ENCODE results near the gene RAB39B. TPM values are rescaled to one million over a fixed set of nuclear protein-coding genes. Genes with fewer than 3 reads are reported as not detected.

Gene RAB39B
- total RNA-seq, 4 donors from 2014 or later, result 0.22 to 1.8 (median 0.87) TPM

DNA sequence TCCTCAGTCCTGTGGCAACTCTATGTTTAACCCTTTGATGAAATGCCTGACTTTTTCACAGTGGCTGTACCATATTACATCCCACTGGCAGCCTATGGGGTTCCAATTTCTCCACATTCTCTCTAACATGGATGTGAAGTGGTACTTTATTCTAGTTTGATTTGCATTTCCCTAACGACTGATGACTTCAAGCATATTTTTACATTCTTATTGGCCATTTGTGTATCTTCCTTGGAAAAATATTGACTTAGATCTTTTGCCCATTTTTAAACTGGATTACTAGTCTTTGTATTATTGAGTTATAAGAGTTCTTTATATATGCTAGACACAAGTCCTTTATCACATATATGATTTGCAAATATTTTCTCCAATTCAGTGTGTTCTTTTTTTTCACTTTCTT is 2.1 kb upstream of the RAB39B start:
- 62 to 82% methylated on average over 1 of the region's 1 CpG for WGBS, 2 donors
- DNase-seq (ENCODE audit: low spot score in 2 of 2), result no peak
- Histone ChIP-seq H3K36me3 (no peaks in the 10 kb centered on the region), H3K9me3 (peaks cover 0 to 12% (median 0%) of the 10 kb centered on the region in 4 donors), H3K4me1 (no peaks in the 10 kb centered on the region), H3K27me3 (no peaks in the 10 kb centered on the region), H3K4me3 (no peak overlapping the region), H3K27ac (no peak overlapping the region)
- TF ChIP-seq POLR2A (IDR thresholded peaks at IDR 0.05) (no peak), CTCF (IDR thresholded peaks at IDR 0.05) (no peak), EP300 (IDR thresholded peaks at IDR 0.05) (no peak)

DNA sequence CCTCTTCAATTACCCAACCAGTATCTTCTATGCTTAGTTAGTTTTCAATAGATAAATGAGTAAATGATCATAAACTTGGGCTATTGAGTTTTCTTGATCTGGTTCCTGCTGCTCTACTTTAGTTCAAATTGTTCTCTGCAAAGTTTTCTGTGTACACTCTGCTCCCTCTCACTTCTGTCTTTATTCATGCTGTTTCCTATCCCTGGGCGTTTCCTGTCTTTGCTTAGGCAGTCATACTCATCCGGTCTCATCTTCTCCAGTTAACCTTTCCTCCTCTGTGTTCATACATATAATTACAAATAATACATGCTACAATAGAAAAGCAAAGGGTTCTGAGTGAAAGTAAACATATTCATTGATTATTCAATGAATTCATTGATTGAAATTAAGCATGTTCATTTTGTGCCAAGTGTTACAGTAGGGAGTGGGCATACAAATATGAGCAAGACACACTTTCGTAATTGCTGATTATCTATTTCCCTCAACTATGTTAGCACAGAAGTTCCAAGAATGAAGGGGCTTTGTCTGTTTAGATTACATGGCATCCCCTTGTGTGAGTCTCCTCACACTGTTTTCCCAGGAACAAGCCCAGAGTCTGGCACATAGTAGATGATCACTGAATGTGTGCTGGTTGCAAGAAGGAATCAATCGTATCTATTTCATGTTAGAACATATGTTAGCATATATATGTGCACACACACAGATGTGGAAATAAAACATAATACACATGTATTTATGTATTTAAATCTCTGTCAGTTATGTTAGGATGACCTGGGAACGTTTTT is 1.1 kb downstream of the RAB39B start:
- WGBS, 2 donors, result 32 to 42% methylated on average over 5 of the region's 5 CpGs
- Histone ChIP-seq H3K27ac (no peak overlapping the region), H3K27me3 (no peaks in the 10 kb centered on the region), H3K4me3 (peak overlapping the region in 2 of 4 donors; percentile 43 to 47), H3K36me3 (no peaks in the 10 kb centered on the region), H3K9me3 (no peaks in the 10 kb centered on the region), H3K4me1 (no peaks in the 10 kb centered on the region)
- no peak for TF ChIP-seq CTCF (IDR thresholded peaks at IDR 0.05)
- no peak for TF ChIP-seq POLR2A (IDR thresholded peaks at IDR 0.05)
- no peak for TF ChIP-seq EP300 (IDR thresholded peaks at IDR 0.05)
- DNase-seq (ENCODE audit: low spot score in 2 of 2), result no peak

DNA sequence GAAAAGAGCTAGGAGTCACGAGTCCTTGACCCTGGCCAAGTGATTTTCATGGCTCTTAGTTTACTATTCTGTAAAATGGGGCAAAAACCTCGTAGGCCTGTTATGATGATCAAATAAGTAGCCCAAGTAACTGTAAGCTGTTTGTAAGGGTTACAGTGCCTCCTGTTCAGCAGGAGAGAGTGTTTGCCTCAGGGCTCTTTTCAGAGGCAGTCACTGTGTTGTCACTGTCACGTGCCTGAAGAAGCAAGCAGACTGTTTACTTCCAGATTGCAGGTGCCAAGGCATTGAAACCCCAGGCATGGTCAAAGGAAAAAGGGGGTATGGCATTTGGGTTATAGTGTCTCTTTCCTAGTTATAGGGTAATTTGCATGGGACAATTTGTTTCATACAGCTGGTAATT is 4.5 kb downstream of the RAB39B start:
- H3K27me3 ChIP-seq, result no peaks in the 10 kb centered on the region
- no peak for DNase-seq (ENCODE audit: low spot score in 2 of 2)
- H3K4me3 ChIP-seq, result no peak overlapping the region
- H3K4me1 ChIP-seq, result no peaks in the 10 kb centered on the region
- H3K9me3 ChIP-seq, result no peaks in the 10 kb centered on the region
- H3K36me3 ChIP-seq, result no peaks in the 10 kb centered on the region
- H3K27ac ChIP-seq, result no peak overlapping the region
- TF ChIP-seq CTCF (IDR thresholded peaks at IDR 0.05) (no peak), EP300 (IDR thresholded peaks at IDR 0.05) (no peak), POLR2A (IDR thresholded peaks at IDR 0.05) (no peak)
- WGBS, 2 donors, result 44 to 69% methylated on average over 3 of the region's 3 CpGs

DNA sequence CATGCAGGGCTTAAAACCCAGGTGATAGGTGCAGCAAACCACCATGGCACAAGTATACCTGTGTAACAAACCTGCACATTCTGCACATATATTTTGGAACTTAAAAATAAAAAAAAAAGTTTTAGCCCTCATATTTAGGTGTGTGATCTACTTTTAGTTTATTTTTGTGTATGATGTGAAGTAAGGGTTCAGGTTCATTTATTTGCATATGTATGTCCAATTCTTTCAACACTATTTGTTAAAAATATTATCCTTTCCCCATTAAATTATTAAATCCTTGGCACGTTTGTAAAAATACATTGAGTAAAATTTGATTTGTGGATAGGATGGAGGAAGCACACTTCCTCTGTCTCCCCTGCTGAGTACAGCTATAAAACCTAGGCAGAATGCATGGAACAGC is 12.9 kb downstream of the RAB39B start:
- no peak overlapping the region for H3K27ac ChIP-seq
- no peak for TF ChIP-seq CTCF (IDR thresholded peaks at IDR 0.05)
- TF ChIP-seq EP300 (IDR thresholded peaks at IDR 0.05), result no peak
- no peak for TF ChIP-seq POLR2A (IDR thresholded peaks at IDR 0.05)
- H3K27me3 ChIP-seq, result no peaks in the 10 kb centered on the region
- H3K4me1 ChIP-seq, result no peaks in the 10 kb centered on the region
- H3K36me3 ChIP-seq, result no peaks in the 10 kb centered on the region
- 47 to 50% methylated on average over 1 of the region's 1 CpG for WGBS, 2 donors
- no peak for DNase-seq (ENCODE audit: low spot score in 2 of 2)
- H3K9me3 ChIP-seq, result no peaks in the 10 kb centered on the region
- H3K4me3 ChIP-seq, result no peak overlapping the region

DNA sequence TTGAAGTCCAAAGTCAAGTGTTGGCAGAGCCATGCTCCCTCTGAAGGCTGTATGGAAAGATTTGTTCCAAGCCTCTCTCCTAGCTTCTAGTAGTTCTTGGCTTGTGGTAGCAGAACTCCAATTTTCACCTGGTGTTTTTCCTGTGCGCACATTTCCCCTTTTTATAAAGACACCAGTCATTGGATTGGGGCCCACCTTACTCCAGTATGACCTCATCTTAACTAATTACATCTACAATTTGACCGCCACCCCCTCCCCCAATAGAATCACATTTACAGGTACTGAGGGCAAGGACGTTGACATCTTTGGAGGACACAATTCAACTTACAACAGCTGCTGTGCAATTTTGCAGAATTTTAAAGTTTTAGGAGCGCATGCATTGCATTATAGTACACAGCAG is 16.8 kb downstream of the RAB39B start:
- no peak for TF ChIP-seq CTCF (IDR thresholded peaks at IDR 0.05)
- no peak for TF ChIP-seq POLR2A (IDR thresholded peaks at IDR 0.05)
- TF ChIP-seq EP300 (IDR thresholded peaks at IDR 0.05), result no peak
- Histone ChIP-seq H3K4me3 (no peak overlapping the region), H3K27me3 (no peaks in the 10 kb centered on the region), H3K36me3 (no peaks in the 10 kb centered on the region), H3K9me3 (no peaks in the 10 kb centered on the region), H3K4me1 (no peaks in the 10 kb centered on the region), H3K27ac (no peak overlapping the region)
- WGBS, 2 donors, result 62 to 87% methylated on average over 4 of the region's 4 CpGs
- DNase-seq (ENCODE audit: low spot score in 2 of 2), result no peak

All from tibial nerve (tissue), 4 donors.